SU-DHL-6 (cell line): ENCODE measurements around the gene ATP13A4.

Experiments used
- H2AFZ ChIP-seq: fragments of 200-600 bp; sonication (generic); 2 replicates; pipeline ENCODE4 v1.6.1; 2014; ENCODE audit warnings: low read depth, mild to moderate bottlenecking, moderate library complexity, mixed read lengths, antibody characterized with exemption, low read length; ENCODE audit not compliant: severe bottlenecking
- H3F3A ChIP-seq: fragments of 200-600 bp; shearing (Covaris generic); 2 replicates; pipeline ENCODE4 v1.6.0; 2016; ENCODE audit warnings: antibody characterized with exemption, mild to moderate bottlenecking; ENCODE audit not compliant: insufficient read depth
- H3K27ac ChIP-seq: fragments of 200-600 bp; sonication (generic); 2 replicates; pipeline ENCODE4 v1.5.1; 2016; ENCODE audit warnings: low read depth, mild to moderate bottlenecking, low read length, moderate library complexity, mixed read lengths
- H3K27me3 ChIP-seq: fragments of 200-600 bp; sonication (generic), shearing (Covaris generic); 2 replicates; pipeline ENCODE4 v1.6.0; 2014; ENCODE audit warnings: mild to moderate bottlenecking, low read length
- H3K36me3 ChIP-seq: fragments of 200-600 bp; sonication (generic); 2 replicates; pipeline ENCODE4 v1.6.1; 2014; ENCODE audit warnings: mild to moderate bottlenecking, low read length, mixed read lengths
- H3K4me2 ChIP-seq: fragments of 300-600, 200-600 bp; shearing (Covaris generic), sonication (generic); 2 replicates; pipeline ENCODE4 v1.6.0; 2014; ENCODE audit warnings: low read length, low read depth, mild to moderate bottlenecking; ENCODE audit not compliant: poor library complexity, severe bottlenecking
- H3K4me3 ChIP-seq: fragments of 200-600 bp; sonication (generic); 2 replicates; pipeline ENCODE4 v1.5.1; 2014; ENCODE audit warnings: antibody characterized with exemption, low read length, mild to moderate bottlenecking, mixed read lengths; ENCODE audit not compliant: insufficient read depth, poor library complexity, severe bottlenecking
- H3K79me2 ChIP-seq: fragments of 200-600 bp; sonication (generic); 2 replicates; pipeline ENCODE4 v1.6.1; 2014; ENCODE audit warnings: mild to moderate bottlenecking, low read length, moderate library complexity; ENCODE audit not compliant: insufficient read depth
- H3K9ac ChIP-seq: fragments of 200-600 bp; sonication (generic); 2 replicates; pipeline ENCODE4 v1.7.0; 2014; ENCODE audit warnings: mild to moderate bottlenecking, low read length
- H3K9me2 ChIP-seq: fragments of 200-600 bp; sonication (generic); replicated peaks from 2 replicates; pipeline ENCODE4 v1.6.1; 2014; ENCODE audit warnings: low read length; ENCODE audit not compliant: insufficient read depth
- H3K9me3 ChIP-seq: fragments of 200-600 bp; sonication (generic); 2 replicates; pipeline ENCODE4 v1.6.1; 2014; ENCODE audit warnings: low read length, mixed read lengths; ENCODE audit not compliant: insufficient read depth
- H4K20me1 ChIP-seq: fragments of 200-600 bp; sonication (generic); 2 replicates; pipeline ENCODE4 v1.6.1; 2014; ENCODE audit warnings: low read depth, mild to moderate bottlenecking, antibody characterized with exemption, low read length, moderate library complexity, mixed read lengths
- EZH2phosphoT487 ChIP-seq: fragments of 200-600 bp; sonication (generic), shearing (Covaris generic); conservative IDR thresholded peaks from 2 replicates; pipeline ENCODE4 v1.6.1; 2018; ENCODE audit warnings: mild to moderate bottlenecking, antibody characterized with exemption, low read length, moderate library complexity, mixed read lengths
- TF ChIP-seq, protein P1 (sequence below): fragments of 200-600 bp; sonication (generic); IDR thresholded peaks from one replicate; pipeline ENCODE4 v1.5.1; 2017; ENCODE audit warnings: antibody characterized with exemption, mild to moderate bottlenecking, low read length, moderate library complexity; ENCODE audit not compliant: insufficient read depth, poor library complexity, severe bottlenecking

The ATP13A4 gene

DNA sequence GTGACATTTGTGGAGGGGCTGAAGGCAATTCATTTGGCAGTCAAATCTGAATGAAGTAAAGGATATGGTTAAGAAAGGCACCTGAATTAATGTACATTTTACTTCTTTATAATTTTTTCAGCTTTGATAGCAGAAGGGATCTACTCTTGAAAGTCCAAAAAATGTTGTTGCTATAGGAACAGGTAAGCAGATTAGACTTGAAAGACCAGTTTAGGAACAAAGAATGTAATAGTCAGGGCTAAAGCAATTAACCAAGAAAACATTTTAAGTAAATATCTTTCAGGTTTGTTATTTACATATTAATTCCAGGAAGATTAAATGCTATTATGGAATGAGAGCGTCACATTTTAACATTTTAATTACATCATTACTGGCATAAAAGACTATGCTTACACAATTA, 1.1 kb downstream of the ATP13A4 start:
- H3K9ac ChIP-seq, result no peak overlapping the region
- H3K36me3 ChIP-seq, result no peaks in the 10 kb centered on the region
- no peak for TF ChIP-seq EZH2phosphoT487
- TF ChIP-seq, protein P1, sequence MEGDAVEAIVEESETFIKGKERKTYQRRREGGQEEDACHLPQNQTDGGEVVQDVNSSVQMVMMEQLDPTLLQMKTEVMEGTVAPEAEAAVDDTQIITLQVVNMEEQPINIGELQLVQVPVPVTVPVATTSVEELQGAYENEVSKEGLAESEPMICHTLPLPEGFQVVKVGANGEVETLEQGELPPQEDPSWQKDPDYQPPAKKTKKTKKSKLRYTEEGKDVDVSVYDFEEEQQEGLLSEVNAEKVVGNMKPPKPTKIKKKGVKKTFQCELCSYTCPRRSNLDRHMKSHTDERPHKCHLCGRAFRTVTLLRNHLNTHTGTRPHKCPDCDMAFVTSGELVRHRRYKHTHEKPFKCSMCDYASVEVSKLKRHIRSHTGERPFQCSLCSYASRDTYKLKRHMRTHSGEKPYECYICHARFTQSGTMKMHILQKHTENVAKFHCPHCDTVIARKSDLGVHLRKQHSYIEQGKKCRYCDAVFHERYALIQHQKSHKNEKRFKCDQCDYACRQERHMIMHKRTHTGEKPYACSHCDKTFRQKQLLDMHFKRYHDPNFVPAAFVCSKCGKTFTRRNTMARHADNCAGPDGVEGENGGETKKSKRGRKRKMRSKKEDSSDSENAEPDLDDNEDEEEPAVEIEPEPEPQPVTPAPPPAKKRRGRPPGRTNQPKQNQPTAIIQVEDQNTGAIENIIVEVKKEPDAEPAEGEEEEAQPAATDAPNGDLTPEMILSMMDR, result no peak
- no peak overlapping the region for H3K4me3 ChIP-seq
- no peaks in the 10 kb centered on the region for H3K79me2 ChIP-seq
- H3K9me2 ChIP-seq, result no peaks in the 10 kb centered on the region
- no peaks in the 10 kb centered on the region for H3F3A ChIP-seq
- H2AFZ ChIP-seq, result no peak overlapping the region
- H4K20me1 ChIP-seq, result no peaks in the 10 kb centered on the region
- no peaks in the 10 kb centered on the region for H3K27me3 ChIP-seq
- H3K27ac ChIP-seq, result no peak overlapping the region
- H3K9me3 ChIP-seq, result no peaks in the 10 kb centered on the region
- H3K4me2 ChIP-seq, result no peak overlapping the region

- Histone ChIP-seq H3K9ac (no peak overlapping the region), H3K79me2 (no peaks in the 10 kb centered on the region), H3K27ac (no peak overlapping the region), H4K20me1 (no peaks in the 10 kb centered on the region), H3K9me2 (no peaks in the 10 kb centered on the region), H3K36me3 (no peaks in the 10 kb centered on the region), H3K4me3 (no peak overlapping the region), H2AFZ (no peak overlapping the region), H3K9me3 (no peaks in the 10 kb centered on the region), H3K27me3 (no peaks in the 10 kb centered on the region), H3F3A (no peaks in the 10 kb centered on the region), H3K4me2 (no peak overlapping the region)
- no peak for TF ChIP-seq EZH2phosphoT487
- TF ChIP-seq, protein P1, result no peak
Observed at GRCh38 chr3:193552923-193553322, 1.8 kb downstream of the ATP13A4 start.

DNA sequence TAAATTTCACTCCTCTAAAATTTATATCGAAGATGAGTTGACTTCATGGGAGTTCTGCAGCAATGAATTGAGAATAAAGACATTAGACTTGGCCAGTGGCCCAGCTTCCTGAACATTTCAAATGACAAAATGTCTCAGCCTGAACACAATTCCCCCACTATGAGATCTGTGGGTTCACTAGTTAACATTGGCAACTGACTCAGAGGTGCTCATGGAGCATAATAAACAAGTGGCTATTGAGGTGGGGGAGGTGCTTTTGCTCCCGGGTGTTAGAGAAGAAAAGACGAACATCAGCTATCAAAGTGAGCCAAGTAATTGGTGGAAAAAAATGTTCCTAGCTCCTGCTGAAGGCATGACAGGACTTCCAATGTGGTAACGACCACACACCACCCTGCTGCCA, 6.3 kb downstream of the ATP13A4 start:
- H3K27me3 ChIP-seq, result no peaks in the 10 kb centered on the region
- H4K20me1 ChIP-seq, result no peaks in the 10 kb centered on the region
- H3K9me3 ChIP-seq, result 0 out of 2 replicates have a peak, but pooled peaks cover 6% of the 10 kb centered on the region
- H3K4me3 ChIP-seq, result no peak overlapping the region
- no peak overlapping the region for H3K27ac ChIP-seq
- H3K4me2 ChIP-seq, result no peak overlapping the region
- no peak overlapping the region for H3K9ac ChIP-seq
- H3K79me2 ChIP-seq, result no peaks in the 10 kb centered on the region
- H3K36me3 ChIP-seq, result no peaks in the 10 kb centered on the region
- no peak overlapping the region for H2AFZ ChIP-seq
- no peak for TF ChIP-seq EZH2phosphoT487
- TF ChIP-seq, protein P1, result no peak
- H3F3A ChIP-seq, result no peaks in the 10 kb centered on the region
- H3K9me2 ChIP-seq, result no peaks in the 10 kb centered on the region
